K562 (cell line): ENCODE measurements around the gene CCDC85C. TPM values are rescaled to one million over a fixed set of nuclear protein-coding genes. Genes with fewer than 3 reads are reported as not detected.

ENCODE experiments used
- ATAC-seq: fragments of 200-7000 bp; cut with Tn5 transposase; 3 replicates; pipeline ENCODE4 v1.9.1; 2020; ENCODE audit warnings: moderate library complexity
- BruUV-seq: library from RNA; stranded (reverse); fragments of 400-500 nt; replicated peaks from 2 replicates; lab custom pipeline; 2021; lab: Mats Ljungman, UMichigan
- CTCF ChIA-PET: fragments of 300-600 bp; formaldehyde crosslinking; extraction: SDS; loops from one replicate; lab custom pipeline; 2021; ENCODE audit warnings: low intra/inter-chr PET ratio; lab: Yijun Ruan, JAX
- POLR2A ChIA-PET: fragments of 300-600, 350-650 bp; sonication (Branson Sonifier 250); formaldehyde crosslinking; extraction: SDS; loops from one replicate; lab custom pipeline; 2021; ENCODE audit warnings: antibody characterized with exemption, inconsistent platforms; lab: Yijun Ruan, JAX
- DNase-seq, 4 experiments: peaks; one replicate each; pipeline versions ENCODE4 v3.0.0 to v3.0.0-alpha.2; 2011 to 2018; ENCODE audit warnings: low spot score in 3 of 4, mixed read lengths in 3 of 4; ENCODE audit errors: extremely low read depth in 1 of 4
- FAIRE-seq: peaks from 2 replicates; lab custom pipeline; 2011; peaks lifted over from hg19 to GRCh38; lab: Jason Lieb, UNC
- H2AFZ ChIP-seq: 2 replicates; pipeline ENCODE4 v1.6.0; 2011; ENCODE audit warnings: low read depth, low read length, control low read depth, inconsistent platforms
- H3K27ac ChIP-seq: fragments of 200-600 bp; 3 replicates; pipeline ENCODE4 v1.8.0; 2011; ENCODE audit warnings: low read depth, mild to moderate bottlenecking, control low read depth, inconsistent platforms, low read length, moderate library complexity, mixed read lengths; ENCODE audit errors: extremely low read depth
- H3K27me3 ChIP-seq, 2 experiments: fragments of 300-600 bp in 1 of 2; 2 replicates in 1 of 2; 3 replicates in 1 of 2; pipeline versions ENCODE4 v1.6.0 to v1.8.0; 2011; ENCODE audit warnings: inconsistent platforms in 2 of 2, low read length in 2 of 2, mild to moderate bottlenecking in 1 of 2, mixed read lengths in 1 of 2, moderate library complexity in 1 of 2; ENCODE audit not compliant: control insufficient read depth in 2 of 2, insufficient read depth in 2 of 2
- H3K36me3 ChIP-seq: fragments of 300-600 bp; 3 replicates; pipeline ENCODE4 v1.8.0; 2011; ENCODE audit warnings: mild to moderate bottlenecking, low read length, inconsistent platforms; ENCODE audit not compliant: control insufficient read depth, insufficient read depth
- H3K4me1 ChIP-seq, 2 experiments: fragments of 200-600 bp in 1 of 2; replicated peaks in 1 of 2; 2 replicates in 1 of 2; 3 replicates in 1 of 2; pipeline versions ENCODE4 v1.5.1 to v1.8.0; 2011; ENCODE audit warnings: inconsistent platforms in 2 of 2, low read length in 2 of 2, mild to moderate bottlenecking in 1 of 2, mixed read lengths in 1 of 2, moderate library complexity in 1 of 2; ENCODE audit not compliant: control insufficient read depth in 2 of 2, insufficient read depth in 2 of 2
- H3K4me2 ChIP-seq: 2 replicates; pipeline ENCODE4 v1.6.1; 2011; ENCODE audit warnings: low read length, control low read depth, inconsistent platforms, mixed read lengths; ENCODE audit not compliant: insufficient read depth
- H3K4me3 ChIP-seq: fragments of 200-600 bp; sonication (generic), shearing (Covaris generic); 2 replicates; pipeline ENCODE4 v1.5.1; 2016; ENCODE audit warnings: control low read depth, inconsistent platforms
- H3K79me2 ChIP-seq: fragments of 200-600 bp; 3 replicates; pipeline ENCODE4 v1.8.0; 2011; ENCODE audit warnings: low read length, inconsistent platforms; ENCODE audit not compliant: control insufficient read depth, insufficient read depth
- H3K9ac ChIP-seq, 2 experiments: 2 replicates each; pipeline versions ENCODE4 v1.6.0 to v1.6.1; 2011; ENCODE audit warnings: low read depth in 2 of 2, low read length in 2 of 2, control low read depth in 1 of 2, inconsistent platforms in 1 of 2, mild to moderate bottlenecking in 1 of 2, mixed read lengths in 1 of 2; ENCODE audit not compliant: insufficient read depth in 1 of 2
- H3K9me1 ChIP-seq: one replicate; pipeline ENCODE4 v1.6.0; 2011; ENCODE audit warnings: inconsistent platforms, mild to moderate bottlenecking, low read length, moderate library complexity; ENCODE audit not compliant: control insufficient read depth, insufficient read depth
- H3K9me3 ChIP-seq: replicated peaks from 2 replicates; pipeline ENCODE4 v1.5.1; 2011; ENCODE audit warnings: low read depth, low read length, inconsistent platforms; ENCODE audit not compliant: control insufficient read depth, insufficient read depth
- H4K20me1 ChIP-seq: replicated peaks from 2 replicates; pipeline ENCODE4 v1.6.1; 2011; ENCODE audit warnings: low read length, inconsistent platforms, mixed read lengths; ENCODE audit not compliant: control insufficient read depth, insufficient read depth
- BRF1 ChIP-seq: IDR thresholded peaks from 3 replicates; pipeline ENCODE4 v1.6.1; 2011; ENCODE audit warnings: borderline replicate concordance, mild to moderate bottlenecking; ENCODE audit not compliant: insufficient read length; ENCODE audit errors: extremely low read depth
- ZNF140 ChIP-seq: fragments of 250-450 bp; sonication (Bioruptor Pico); IDR thresholded peaks from 2 replicates; pipeline ENCODE4 v1.8.0; 2021; ENCODE audit warnings: moderate library complexity, mild to moderate bottlenecking, inconsistent platforms
- ZNF217 ChIP-seq: sonication (generic); formaldehyde crosslinking; IDR thresholded peaks from 2 replicates; pipeline ENCODE4 v1.8.0; 2022; ENCODE audit warnings: mild to moderate bottlenecking, missing genetic modification reagents
- ZNF3 ChIP-seq: fragments of 250-450 bp; sonication (Bioruptor Pico); IDR thresholded peaks from 2 replicates; pipeline ENCODE4 v1.5.0; 2021; ENCODE audit warnings: mild to moderate bottlenecking, moderate library complexity
- WGBS: fragments of 100-300 bp; shearing (Covaris generic); methylation state at CpG from one replicate; pipeline ENCODE4 v1.1.6; 2016; ENCODE audit warnings: low coverage, mixed read lengths; ENCODE audit not compliant: insufficient coverage; ENCODE audit errors: missing lambda C conversion rate; 5-methylcytosine and 5-hydroxymethylcytosine counted together
- in situ Hi-C: fragments of 300-500 bp; cut with MboI; formaldehyde crosslinking; loops from 4 replicates; pipeline ENCODE4 v1.15.0; 2018; ENCODE audit warnings: inconsistent platforms, mixed read lengths
- intact Hi-C: fragments of 100-400 bp; cut with micrococcal nuclease; formaldehyde crosslinking; loops from 2 replicates; pipeline ENCODE4 v1.14.2; 2022
- polyA plus RNA-seq, 8 experiments: library from polyadenylated mRNA; depleted of rRNA in 4 of 8; stranded (reverse) in 5 of 8; unstranded in 3 of 8; fragments of >200 nt; fragmentation: Nextera tagmentation in 2 of 8; fragmentation: Illumina TruSeq in 1 of 8; extraction: Ambion mirVana in 2 of 8; extraction: Trizol in 1 of 8; gene quantifications; 2 replicates each; pipeline versions ENCODE4 v1.2.1 to v1.2.3, GENCODE V29; 2011 to 2014; ENCODE audit warnings: inconsistent platforms in 1 of 8, missing spikeins in 1 of 8
- total RNA-seq, 7 experiments: library from RNA; depleted of rRNA in 6 of 7; stranded (reverse); fragments of >200 nt in 6 of 7; fragmentation: Illumina TruSeq in 2 of 7; extraction: Trizol in 2 of 7; gene quantifications; 2 replicates each; pipeline versions ENCODE4 v1.2.1 to v1.2.3, GENCODE V29; 2011 to 2021; ENCODE audit warnings: low replicate concordance in 1 of 7
- TF ChIP-seq, protein P1 (sequence below): fragments of 200-800 bp; sonication (Bioruptor generic); IDR thresholded peaks from 2 replicates; pipeline ENCODE4 v1.6.1; 2017; ENCODE audit warnings: missing genetic modification characterization, missing compliant biosample characterization

The CCDC85C gene
- total and polyA plus RNA-seq, 9 of the 15 experiments (the other 6 are each of a cell fraction or from before 2014, with no cell fraction given) = 0.18 to 22.0 (median 6.3) TPM

DNA sequence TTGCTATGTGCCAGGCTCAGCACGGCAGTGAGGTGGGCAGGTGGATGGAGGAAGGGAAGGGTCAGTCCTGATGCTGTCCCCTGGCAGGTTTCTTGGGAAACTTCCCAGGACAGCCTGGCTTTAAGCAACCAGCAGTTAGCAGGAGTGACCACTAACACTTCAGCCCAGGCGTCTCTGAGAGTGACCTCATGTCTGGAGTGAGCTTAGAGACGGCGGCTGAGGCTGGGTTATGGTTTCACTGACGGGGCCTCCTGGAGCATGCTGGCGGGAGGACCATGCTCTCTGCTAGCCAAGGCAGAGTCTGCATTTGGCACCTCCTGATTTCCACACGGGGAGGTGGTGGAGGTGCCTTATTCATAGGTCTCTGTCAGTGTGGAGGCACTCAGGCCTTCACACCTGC is 43.4 kb upstream of the CCDC85C start:
- Histone ChIP-seq H3K27me3 (peaks cover 3 to 72% of the 10 kb centered on the region in 2 experiments; a peak in 4 of 5 replicates), H3K27ac (no peak overlapping the region), H3K79me2 (no peaks in the 10 kb centered on the region), H3K9me3 (no peaks in the 10 kb centered on the region), H3K36me3 (no peaks in the 10 kb centered on the region), H2AFZ (no peak overlapping the region), H4K20me1 (peaks cover 11% of the 10 kb centered on the region; the same call in 1 of the 2 replicates), H3K9me1 (no peaks in the 10 kb centered on the region), H3K4me2 (no peak overlapping the region), H3K4me3 (no peak overlapping the region), H3K4me1 (peaks cover 0 to 12% of the 10 kb centered on the region in 2 experiments; a peak in 3 of 5 replicates), H3K9ac (no peak overlapping the region)
- WGBS = 11% methylated on average over 5 of the region's 7 CpGs
- DNase-seq (no peak), FAIRE-seq (no peak), ATAC-seq (no peak; the same call in 2 of the 3 replicates)
- intact Hi-C loops = no loop called here
- no peak for TF ChIP-seq ZNF140 (CRISPR knock-in tag)
- TF ChIP-seq, protein P1, sequence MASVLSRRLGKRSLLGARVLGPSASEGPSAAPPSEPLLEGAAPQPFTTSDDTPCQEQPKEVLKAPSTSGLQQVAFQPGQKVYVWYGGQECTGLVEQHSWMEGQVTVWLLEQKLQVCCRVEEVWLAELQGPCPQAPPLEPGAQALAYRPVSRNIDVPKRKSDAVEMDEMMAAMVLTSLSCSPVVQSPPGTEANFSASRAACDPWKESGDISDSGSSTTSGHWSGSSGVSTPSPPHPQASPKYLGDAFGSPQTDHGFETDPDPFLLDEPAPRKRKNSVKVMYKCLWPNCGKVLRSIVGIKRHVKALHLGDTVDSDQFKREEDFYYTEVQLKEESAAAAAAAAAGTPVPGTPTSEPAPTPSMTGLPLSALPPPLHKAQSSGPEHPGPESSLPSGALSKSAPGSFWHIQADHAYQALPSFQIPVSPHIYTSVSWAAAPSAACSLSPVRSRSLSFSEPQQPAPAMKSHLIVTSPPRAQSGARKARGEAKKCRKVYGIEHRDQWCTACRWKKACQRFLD (CRISPR knock-in tag) = no peak
- TF ChIP-seq ZNF217 (CRISPR knock-in tag) = no peak
- no peak for TF ChIP-seq BRF1
- no peak for TF ChIP-seq ZNF3 (CRISPR knock-in tag)
- ChIA-PET POLR2A (interaction anchor here (1.2 kb wide), 1 partner anchor 11 kb away, joined by 3 read pairs; no protein-coding TSS in a partner anchor), CTCF (interaction anchor here (0.6 kb wide), 1 partner anchor 147 kb away, joined by 3 read pairs; no protein-coding TSS in a partner anchor)
- in situ Hi-C loops = no loop called here
- no TSS peak for BruUV-seq
